HG03108 (cell line): ENCODE measurements around the gene TNFRSF1A.
A peak's percentile ranks its signal among the peaks of the same experiment; 100 is the strongest.
"Not testable (repeated sequence)": the region's sequence is repeated elsewhere in the genome, so short reads cannot be mapped to it uniquely, and the experiment has no call there.

Source experiments
- ATAC-seq: cut with Tn5 transposase; IDR thresholded peaks from one replicate; pipeline ENCODE4 v1.9.1; 2021; ENCODE audit warnings: moderate library complexity; ENCODE audit not compliant: unreplicated experiment

TNFRSF1A gene

GRCh38 chr12:6338536-6338935, 3.3 kb downstream of the TNFRSF1A start:
- not testable (repeated sequence) for ATAC-seq

- no peak for ATAC-seq
These were observed 3.9 kb downstream of the TNFRSF1A start for GRCh38 chr12:6337958-6338433.

GRCh38 chr12:6336889-6337853, 4.7 kb downstream of the TNFRSF1A start:
- ATAC-seq, result no peak

DNA sequence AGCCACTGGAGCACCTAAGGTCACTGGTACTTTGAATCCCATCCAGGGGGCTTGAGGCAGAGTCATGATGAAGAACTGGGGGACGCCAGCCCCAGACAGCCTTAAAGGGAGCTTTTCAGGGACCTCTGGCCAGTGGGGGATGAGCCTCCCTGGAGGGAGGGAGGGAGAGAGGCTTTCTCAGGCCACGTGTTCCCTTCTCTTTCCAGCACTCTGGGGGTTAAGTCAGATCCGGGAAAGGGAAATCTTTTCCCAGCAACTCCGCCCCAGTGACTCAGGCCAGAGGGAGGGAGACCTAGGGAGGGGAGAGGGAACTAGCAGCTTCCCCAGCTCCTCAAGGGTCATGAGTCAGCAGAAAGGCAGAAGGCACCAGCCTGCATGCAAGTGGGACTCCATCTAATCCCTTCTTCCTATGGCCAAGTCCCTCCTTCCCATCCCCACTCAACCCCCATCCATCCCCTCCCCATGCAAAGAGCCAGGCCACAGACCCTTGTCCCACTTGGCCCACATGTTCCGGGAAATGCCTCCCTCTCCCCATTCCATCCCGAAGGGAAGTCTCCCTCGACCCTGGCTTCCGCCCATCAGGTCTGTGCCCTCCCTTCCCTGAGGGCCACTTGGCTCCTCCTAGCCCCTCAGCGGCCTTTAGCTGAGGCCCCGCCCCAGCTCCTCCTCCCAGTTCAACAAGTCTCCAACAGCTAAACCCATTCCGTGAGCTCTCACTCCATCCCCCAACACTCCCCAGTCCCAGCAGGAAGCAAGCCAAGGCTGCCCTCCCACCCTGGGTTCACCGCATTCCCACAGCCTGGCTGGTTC, 5.6 kb downstream of the TNFRSF1A start:
- ATAC-seq, result peak; percentile 30

DNA sequence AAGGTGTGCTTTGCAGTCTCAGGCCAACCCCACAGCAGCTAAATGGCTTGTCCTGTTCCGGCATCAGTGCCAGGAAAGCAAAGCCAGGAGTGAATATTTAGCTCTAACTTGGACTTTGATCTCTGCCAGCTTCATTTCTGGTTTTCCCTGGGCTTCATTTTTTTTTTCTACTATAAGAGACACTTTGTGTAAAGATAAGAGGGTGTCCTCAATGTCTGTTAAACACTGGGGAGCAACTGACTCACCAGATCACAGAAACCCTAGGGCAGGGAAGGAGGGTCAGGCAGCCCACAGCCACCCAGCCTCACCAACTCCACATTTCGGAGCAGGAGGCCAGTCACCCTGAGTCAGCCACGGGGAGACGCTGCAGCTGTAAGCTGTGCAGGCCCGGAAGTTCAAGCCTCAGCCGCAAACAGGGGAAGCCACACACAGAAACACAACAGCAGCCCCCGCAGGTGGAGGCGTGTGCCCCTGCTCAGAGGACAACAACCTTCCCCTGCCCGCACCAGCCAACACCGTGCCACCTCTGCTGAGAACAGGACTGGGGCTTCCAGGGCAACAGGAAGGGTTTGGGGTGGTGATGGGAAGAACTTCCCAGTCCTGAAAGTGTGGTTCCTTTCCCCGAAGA, 6.3 kb downstream of the TNFRSF1A start:
- peak; percentile 59 for ATAC-seq

DNA sequence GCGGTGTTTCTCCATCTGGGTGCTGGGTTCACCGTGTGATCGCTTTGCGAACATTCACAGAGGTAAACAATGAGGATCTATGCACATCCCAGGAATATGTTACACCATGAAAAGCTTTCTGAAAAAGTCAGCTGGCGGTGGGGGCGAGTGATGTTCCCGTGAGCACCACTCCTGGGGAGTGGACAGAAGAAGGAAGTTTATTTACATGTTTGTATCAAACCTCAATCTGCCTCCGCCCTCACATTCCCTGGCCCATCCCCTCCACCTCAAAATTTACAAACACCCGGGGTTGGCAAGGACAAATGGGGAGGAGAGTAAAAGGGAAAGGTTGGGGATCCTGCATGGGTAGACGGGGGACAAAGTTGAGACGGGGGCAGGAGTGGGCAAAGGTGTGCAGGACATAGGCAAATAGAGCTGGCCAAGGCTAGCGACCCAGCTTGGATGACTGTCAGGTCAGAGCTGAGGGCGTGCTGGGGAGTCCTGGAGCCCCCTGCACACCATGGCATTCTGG, 6.9 kb downstream of the TNFRSF1A start:
- no peak for ATAC-seq

- ATAC-seq, result no peak
These were observed 7.5 kb downstream of the TNFRSF1A start for GRCh38 chr12:6334359-6334758.

GRCh38 chr12:6333566-6333965, 8.3 kb downstream of the TNFRSF1A start:
- ATAC-seq, result no peak

- no peak for ATAC-seq
These were observed 8.8 kb downstream of the TNFRSF1A start for GRCh38 chr12:6333029-6333428.

- ATAC-seq, result no peak
These were observed 9.4 kb downstream of the TNFRSF1A start for GRCh38 chr12:6332459-6332858.

GRCh38 chr12:6330999-6331714, 10.7 kb downstream of the TNFRSF1A start:
- ATAC-seq, result no peak

DNA sequence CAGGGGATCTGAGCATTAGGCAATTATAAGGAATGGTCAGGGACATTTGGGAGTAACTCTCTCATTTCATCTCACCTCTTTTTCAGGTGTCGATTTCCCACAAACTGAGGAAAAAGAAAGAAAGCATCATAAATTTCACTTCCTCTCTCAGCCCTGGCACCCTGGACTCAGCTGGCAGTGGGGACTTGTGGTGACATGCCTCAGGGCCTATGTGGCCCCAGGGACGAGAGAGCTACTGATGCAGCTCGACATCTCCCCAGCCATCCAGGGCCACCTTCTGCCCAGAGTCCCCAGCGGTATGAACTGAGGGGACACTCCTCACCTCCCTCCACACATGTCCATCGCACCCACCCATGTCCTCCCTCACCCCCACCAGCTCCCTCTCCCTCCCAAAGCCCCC, 11.7 kb downstream of the TNFRSF1A start:
- peak; percentile 79 for ATAC-seq

DNA sequence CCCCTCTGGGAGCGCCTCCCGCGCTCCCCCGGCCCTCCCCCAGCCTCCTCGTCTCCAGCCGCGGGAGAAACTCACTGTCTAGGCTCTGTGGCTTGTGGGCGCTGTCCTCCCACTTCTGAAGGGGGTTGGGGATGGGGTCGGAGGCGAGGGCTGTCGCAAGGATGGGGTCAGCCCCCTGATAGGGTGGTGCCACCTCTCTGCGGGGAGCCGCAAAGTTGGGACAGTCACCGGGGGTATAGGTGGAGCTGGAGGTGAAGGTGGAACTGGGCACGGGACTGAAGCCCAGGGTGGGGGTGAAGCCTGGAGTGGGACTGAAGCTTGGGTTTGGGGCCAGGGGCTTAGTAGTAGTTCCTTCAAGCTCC, 12.2 kb downstream of the TNFRSF1A start:
- ATAC-seq, result no peak

DNA sequence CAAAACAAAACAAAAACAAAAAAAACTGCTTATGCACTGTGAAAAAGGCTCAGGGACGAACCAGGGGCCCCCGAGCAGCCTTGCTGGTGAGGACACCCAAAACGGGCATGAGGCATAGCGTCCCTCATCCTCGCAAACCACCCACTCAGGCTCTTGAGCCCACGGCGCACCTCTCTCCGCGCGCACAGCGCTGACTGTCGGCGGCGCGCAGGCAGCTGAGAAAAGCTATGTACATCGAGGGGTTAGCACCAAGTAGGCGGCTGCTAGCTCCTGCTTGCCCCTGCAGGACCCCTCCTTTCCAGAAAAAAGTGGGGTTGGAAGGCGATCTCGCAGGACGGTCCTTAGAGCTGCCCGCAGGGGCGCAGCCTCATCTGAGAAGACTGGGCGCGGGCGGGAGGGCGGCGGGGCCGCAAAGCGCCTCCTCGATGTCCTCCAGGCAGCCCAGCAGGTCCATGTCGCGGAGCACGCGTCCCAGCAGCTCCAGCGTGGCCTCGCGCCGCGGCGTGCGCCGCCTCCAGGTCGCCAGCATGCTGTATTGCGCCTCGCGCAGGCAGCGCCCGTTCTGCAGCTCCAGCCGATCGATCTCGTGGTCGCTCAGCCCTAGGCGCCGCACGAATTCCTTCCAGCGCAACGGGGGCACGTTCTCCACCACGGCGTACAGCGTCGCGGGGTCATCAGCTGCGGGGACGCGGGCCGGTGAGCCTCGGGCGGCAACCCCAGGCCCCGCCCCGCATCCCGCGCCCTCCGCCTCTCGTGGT, 12.8 kb downstream of the TNFRSF1A start:
- ATAC-seq, result no peak

- ATAC-seq, result no peak
These were observed 13.7 kb downstream of the TNFRSF1A start for GRCh38 chr12:6328045-6328779.

GRCh38 chr12:6327229-6328041, 14.4 kb downstream of the TNFRSF1A start:
- ATAC-seq, result no peak

GRCh38 chr12:6326316-6327228, 15.3 kb downstream of the TNFRSF1A start:
- no peak for ATAC-seq
